HFFc6 (cell line): ENCODE data around the gene TMEM178A. TPM values are rescaled to one million over a fixed set of nuclear protein-coding genes. Genes with fewer than 3 reads are reported as not detected.

Experiments
- DNase-seq: peaks from one replicate; pipeline ENCODE4 v3.0.0-alpha.2; 2018
- H3K27ac Mint-ChIP-seq: 2 replicates; pipeline ENCODE4 v1.8.0; 2020; ENCODE audit warnings: mild to moderate bottlenecking, mixed read lengths
- H3K27me3 Mint-ChIP-seq: 2 replicates; pipeline ENCODE4 v1.8.0; 2021; ENCODE audit warnings: mild to moderate bottlenecking, moderate library complexity, mixed read lengths; ENCODE audit not compliant: insufficient read depth
- H3K36me3 Mint-ChIP-seq: 2 replicates; pipeline ENCODE4 v1.8.0; 2021; ENCODE audit warnings: low read depth, mixed read lengths
- H3K4me1 Mint-ChIP-seq: 2 replicates; pipeline ENCODE4 v1.8.0; 2020; ENCODE audit warnings: low read depth, mixed read lengths
- H3K4me3 Mint-ChIP-seq: 2 replicates; pipeline ENCODE4 v1.8.0; 2020; ENCODE audit warnings: mild to moderate bottlenecking, moderate library complexity, mixed read lengths
- H3K9me3 Mint-ChIP-seq: 2 replicates; pipeline ENCODE4 v1.8.0; 2020; ENCODE audit warnings: mild to moderate bottlenecking, mixed read lengths
- CTCF ChIP-seq: fragments of 200-600 bp; sonication (generic); IDR thresholded peaks from 2 replicates; pipeline ENCODE4 v1.5.0; 2021; ENCODE audit warnings: antibody characterized with exemption, mild to moderate bottlenecking
- total RNA-seq, 6 experiments: library from RNA; stranded (reverse); fragmentation: NEBNext Ultra II Directional; extraction: Animal tissue kit (Norgen Biotek cat#: 25700); gene quantifications; 2 replicates in 1 of 6; 3 replicates in 5 of 6; pipeline ENCODE4 v1.2.3, GENCODE V29; 2021

The TMEM178A gene
- total RNA-seq, 6 experiments from 2014 or later: 0.18 to 0.99 (median 0.44) TPM

GRCh38 chr2:39658371-39658770 lies 7.3 kb upstream of the TMEM178A start:
- no peak for TF ChIP-seq CTCF
- peaks cover 1% of the 10 kb centered on the region for H3K27me3 Mint-ChIP-seq

GRCh38 chr2:39659765-39660611 lies 5.7 kb upstream of the TMEM178A start:
- H3K4me1 Mint-ChIP-seq: 0 out of 2 replicates have a peak, but pooled peaks cover 1% of the 10 kb centered on the region
- no peak overlapping the region for H3K4me3 Mint-ChIP-seq
- no peak for DNase-seq
- H3K9me3 Mint-ChIP-seq: no peaks in the 10 kb centered on the region
- no peaks in the 10 kb centered on the region for H3K36me3 Mint-ChIP-seq
- no peak for TF ChIP-seq CTCF
- peaks cover 10% of the 10 kb centered on the region for H3K27me3 Mint-ChIP-seq
- H3K27ac Mint-ChIP-seq: no peak overlapping the region

More at GRCh38 chr2:39658371-39658770, 7.3 kb upstream of the TMEM178A start:
- H3K4me1 Mint-ChIP-seq: no peaks in the 10 kb centered on the region
- H3K36me3 Mint-ChIP-seq: peaks cover 5% of the 10 kb centered on the region
- no peak overlapping the region for H3K27ac Mint-ChIP-seq
- H3K4me3 Mint-ChIP-seq: no peak overlapping the region
- no peak for DNase-seq
- no peaks in the 10 kb centered on the region; the same call in 1 of the 2 replicates for H3K9me3 Mint-ChIP-seq

GRCh38 chr2:39660612-39661236 lies 5.0 kb upstream of the TMEM178A start:
- Mint-ChIP-seq H3K4me1 (0 out of 2 replicates have a peak, but pooled peaks cover 4% of the 10 kb centered on the region), H3K27ac (no peak overlapping the region), H3K4me3 (no peak overlapping the region), H3K27me3 (peaks cover 14% of the 10 kb centered on the region), H3K36me3 (no peaks in the 10 kb centered on the region), H3K9me3 (no peaks in the 10 kb centered on the region)
- TF ChIP-seq CTCF: no peak
- no peak for DNase-seq

- TF ChIP-seq CTCF: no peak
- no peak overlapping the region for H3K27ac Mint-ChIP-seq
- H3K4me3 Mint-ChIP-seq: no peak overlapping the region
- H3K27me3 Mint-ChIP-seq: peaks cover 18% of the 10 kb centered on the region
- DNase-seq: no peak
- H3K9me3 Mint-ChIP-seq: no peaks in the 10 kb centered on the region
- H3K4me1 Mint-ChIP-seq: peaks cover 11% of the 10 kb centered on the region
- no peaks in the 10 kb centered on the region for H3K36me3 Mint-ChIP-seq
These were observed 3.9 kb upstream of the TMEM178A start for GRCh38 chr2:39661826-39662225.

GRCh38 chr2:39663187-39663930 lies 2.4 kb upstream of the TMEM178A start:
- Mint-ChIP-seq H3K27ac (no peak overlapping the region), H3K36me3 (no peaks in the 10 kb centered on the region), H3K9me3 (no peaks in the 10 kb centered on the region), H3K27me3 (peaks cover 30% of the 10 kb centered on the region), H3K4me3 (no peak overlapping the region), H3K4me1 (peaks cover 16% of the 10 kb centered on the region)
- TF ChIP-seq CTCF: no peak
- DNase-seq: no peak
